NK-92 (cell line): Measurements from ENCODE around the gene ANKFN1.
"Not testable (repeated sequence)": the region's sequence is repeated elsewhere in the genome, so short reads cannot be mapped to it uniquely, and the experiment has no call there.

Experiments
- DNase-seq: peaks from one replicate; lab custom pipeline; 2025; ENCODE audit not compliant: unreplicated experiment; lab: John Stamatoyannopoulos, UW

Gene ANKFN1

GRCh38 chr17:56274491-56274890 is 121.2 kb downstream of the ANKFN1 start:
- no peak for DNase-seq

DNA sequence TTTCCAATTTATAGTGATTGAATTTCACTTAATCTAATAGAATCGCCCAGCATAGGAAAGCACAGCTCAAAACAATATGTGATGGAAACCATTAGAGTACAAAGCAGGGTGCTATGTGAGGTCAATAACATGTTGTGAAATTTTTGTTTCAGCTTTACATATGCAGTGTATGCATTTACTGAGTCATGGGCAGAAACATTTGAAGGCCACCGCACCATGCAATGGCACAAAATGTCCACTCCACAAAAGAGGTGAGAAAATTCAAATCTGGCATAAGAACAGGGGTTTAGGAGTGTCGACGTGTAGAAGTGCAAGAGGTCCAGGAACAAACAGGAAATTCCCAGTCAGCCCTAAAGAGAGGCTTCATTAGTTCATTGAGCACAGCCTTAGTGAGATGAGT is 131.2 kb downstream of the ANKFN1 start:
- no peak for DNase-seq

DNA sequence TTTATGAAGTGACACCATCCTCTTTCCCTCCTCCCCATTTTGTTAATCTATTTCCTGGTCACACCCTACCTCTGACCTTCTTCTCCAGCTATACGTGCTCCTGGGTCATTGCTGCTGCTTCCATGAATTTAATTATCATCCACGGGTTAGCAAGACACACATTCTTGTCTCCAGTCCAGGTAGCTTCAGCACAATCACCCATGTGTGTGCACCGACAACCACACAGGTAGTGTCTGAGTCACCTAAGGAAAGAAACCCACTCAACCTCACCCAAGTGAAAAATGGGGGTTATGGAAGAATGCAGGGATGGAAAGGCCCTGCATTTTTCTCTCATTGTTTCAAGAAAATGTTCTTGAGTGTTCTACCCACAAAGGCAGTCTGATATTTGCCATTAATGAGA is 135.5 kb downstream of the ANKFN1 start:
- not testable (repeated sequence) for DNase-seq

- DNase-seq: no peak
Measured at GRCh38 chr17:56289321-56289720, 136.0 kb downstream of the ANKFN1 start.

DNA sequence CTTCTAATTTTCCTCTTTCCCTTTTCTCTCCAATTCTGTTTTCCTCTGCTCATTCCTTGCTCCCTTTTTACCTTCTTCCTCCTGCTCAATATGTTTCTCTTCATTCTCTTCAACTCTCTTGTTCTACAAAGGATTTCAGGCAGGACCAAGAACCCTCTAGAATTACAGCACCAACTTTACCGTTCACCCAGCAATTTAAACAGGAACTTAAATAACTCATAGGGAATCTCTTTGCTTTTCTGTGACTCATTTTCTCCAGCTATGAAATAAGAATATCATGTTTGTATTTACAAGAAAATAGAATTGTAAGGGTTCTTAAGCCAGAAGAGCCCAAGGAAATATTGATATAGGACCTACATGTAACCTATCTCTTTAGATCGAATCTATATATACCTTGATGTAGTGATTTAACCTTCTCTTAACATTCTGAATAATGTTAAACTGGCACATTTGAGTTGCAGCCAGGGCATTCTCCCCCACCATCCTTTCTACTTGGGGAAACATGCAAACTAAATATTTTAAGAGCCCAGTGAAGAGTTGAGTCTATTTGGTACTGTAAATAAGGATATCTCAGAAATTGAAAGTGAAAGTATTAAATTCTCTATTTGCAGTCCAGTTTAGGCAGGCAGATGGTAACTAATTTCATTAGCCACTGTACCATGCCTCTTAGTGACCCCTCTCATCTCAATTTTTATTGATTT is 137.0 kb downstream of the ANKFN1 start:
- DNase-seq: no peak

- no peak for DNase-seq
Measured at GRCh38 chr17:56290802-56291118, 137.5 kb downstream of the ANKFN1 start.

DNA sequence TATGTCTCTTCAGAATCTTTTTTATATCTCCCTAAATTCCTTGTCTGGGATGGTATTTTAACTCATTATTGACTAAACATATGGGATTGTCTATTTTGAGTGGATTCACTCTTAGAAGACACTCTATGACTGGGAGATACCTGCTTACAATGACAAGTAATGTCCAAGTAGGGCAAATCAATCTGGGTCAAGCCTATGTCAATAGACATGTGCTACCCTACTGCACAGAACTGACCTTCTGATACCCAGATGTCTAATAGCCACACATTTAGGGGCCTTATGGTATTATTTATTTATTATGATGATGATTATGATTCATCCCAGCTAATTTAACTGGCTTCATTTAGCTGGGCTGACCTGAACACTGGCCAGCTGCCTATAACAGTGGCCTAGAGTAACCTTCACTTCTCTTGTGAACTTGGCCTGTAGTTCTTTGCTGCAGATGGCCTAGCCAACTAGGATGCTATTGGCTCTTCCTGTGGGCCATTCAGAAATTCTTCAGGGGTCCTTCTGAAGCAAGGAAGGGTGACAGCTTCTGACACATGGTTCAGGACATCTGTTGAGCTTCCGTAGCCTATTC is 138.0 kb downstream of the ANKFN1 start:
- no peak for DNase-seq

DNA sequence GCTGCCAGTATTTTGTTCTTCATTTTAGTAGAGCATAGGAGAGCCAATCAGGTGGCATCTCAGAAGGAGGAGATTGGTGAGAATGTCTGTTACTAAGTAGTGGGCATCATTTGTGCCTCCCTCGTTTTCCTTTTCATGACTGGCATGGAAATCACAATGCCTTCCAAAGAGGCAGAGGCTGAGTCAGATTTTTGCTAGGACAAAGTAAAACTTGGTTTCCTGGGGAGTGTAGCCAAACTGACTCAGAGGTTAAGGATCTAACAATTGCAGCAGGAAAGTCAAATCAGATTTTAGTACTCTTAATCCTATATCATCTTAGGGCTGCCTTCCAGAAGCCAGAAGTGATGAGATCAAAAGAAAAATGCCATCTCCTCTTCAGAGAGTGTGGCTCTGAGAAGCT is 138.7 kb downstream of the ANKFN1 start:
- DNase-seq: no peak

DNA sequence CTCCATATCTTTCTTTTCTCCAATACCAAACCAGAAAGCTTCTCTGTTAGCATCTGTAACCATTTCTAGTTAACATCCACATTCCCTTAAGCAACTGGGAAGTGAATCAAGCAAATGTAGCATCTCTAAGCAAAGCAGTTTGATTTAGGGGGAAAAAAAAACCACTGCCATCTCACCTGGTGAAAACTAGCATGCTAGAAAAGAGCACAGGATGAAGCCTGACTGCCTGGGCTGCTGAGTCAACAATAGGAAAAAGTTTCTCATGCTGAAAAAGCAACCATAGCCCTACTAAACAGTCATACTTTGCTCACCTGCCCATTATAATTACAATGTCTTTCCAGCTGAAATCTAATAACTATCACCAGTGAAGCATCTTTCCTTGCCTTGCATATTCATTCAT is 139.3 kb downstream of the ANKFN1 start:
- no peak for DNase-seq

DNA sequence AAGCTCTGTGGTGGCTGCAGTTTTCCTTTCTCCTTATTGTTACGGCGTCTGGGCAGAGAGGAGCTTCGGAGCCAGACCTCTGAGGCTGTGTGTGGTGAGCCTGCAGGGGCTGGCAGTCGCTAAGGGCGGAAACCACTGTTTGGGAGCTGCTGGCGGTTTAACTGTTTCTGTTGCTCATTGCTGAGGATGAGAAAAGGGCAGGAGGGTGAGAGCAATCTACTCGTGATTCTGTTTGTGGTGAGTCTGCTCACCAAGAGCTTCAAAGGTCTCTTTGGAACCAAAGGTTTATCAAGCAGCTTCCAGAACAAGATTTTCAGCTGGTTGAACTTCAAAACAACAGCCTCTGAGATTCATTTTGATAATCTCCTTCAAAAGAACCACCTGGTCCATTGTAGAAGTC is 143.9 kb downstream of the ANKFN1 start:
- DNase-seq: no peak

DNA sequence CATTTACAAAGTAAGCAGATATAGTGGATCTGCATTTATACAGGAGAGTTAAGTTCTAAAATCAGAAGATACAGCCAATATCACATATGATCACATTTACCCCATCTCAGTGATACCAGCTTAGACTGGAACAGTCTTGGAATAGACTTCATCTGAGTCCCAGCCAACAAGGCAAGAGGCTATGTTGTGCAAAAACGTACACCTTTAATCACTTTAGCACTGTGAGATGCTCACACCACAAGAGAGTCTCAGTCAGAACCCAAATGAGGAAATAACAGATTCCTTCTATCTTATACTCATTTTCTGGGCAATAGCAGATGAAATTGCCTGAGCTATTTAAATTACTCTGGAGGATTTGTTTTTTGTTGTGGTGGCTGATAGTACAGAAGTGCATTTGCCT is 145.6 kb downstream of the ANKFN1 start:
- no peak for DNase-seq

DNA sequence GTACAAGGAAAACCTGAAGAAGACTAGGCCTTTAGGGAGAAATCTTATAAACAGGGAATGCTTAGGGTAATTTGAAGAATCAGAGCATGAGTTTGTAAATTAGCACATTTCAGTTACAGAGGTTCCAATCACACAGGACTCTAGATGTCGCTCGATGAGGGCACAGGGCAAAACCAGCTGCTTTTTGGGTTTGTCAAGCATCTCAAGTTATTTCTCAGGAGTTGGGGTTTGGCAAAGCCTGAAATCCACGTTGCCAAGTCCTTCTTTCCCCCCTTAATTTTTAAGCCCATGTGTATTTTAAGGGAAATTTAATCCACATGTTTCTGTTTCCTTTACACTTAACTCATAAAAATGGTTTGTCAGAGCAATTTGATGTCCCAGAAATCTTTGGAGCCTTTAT is 146.9 kb downstream of the ANKFN1 start:
- no peak for DNase-seq

GRCh38 chr17:56305007-56305406 is 151.7 kb downstream of the ANKFN1 start:
- DNase-seq: no peak

DNA sequence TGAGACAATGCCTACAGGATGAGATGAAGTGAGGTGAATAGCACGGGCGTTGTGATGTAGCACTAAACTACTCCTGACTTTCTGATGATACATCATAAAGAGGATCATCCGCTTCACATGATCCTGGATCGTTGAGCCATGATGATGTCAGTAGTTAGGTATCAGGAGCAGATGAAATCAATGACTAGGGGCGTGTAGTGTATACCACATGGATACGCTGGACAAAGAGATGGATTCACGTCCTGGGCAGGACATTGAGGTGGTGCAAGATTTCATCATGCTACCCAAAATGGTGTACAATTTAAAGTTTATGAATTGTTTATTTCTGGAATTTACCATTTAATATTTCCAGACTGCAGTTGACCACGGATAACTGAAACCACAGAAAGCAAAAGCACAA is 156.6 kb downstream of the ANKFN1 start:
- no peak for DNase-seq

GRCh38 chr17:56310782-56311181 is 157.5 kb downstream of the ANKFN1 start:
- no peak for DNase-seq

DNA sequence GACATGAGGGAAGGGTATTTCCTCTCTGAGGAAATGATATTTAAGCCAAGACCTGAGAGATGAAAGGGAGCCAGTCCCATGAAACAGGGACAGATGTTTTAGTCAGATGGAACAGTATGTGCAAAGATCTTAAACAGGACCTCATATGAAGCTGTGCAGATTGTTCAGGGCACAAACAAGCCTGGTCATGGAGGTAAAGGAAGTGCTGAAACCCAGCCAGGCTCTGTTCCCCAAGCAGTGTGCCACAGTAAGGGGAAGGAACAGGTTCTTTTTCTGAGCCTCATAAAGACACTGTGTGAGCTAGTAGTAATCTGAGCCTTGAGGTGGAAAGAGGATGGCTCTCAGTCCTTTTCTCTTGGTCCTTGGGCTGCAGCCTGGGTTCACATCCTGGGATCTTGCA is 159.9 kb downstream of the ANKFN1 start:
- no peak for DNase-seq

GRCh38 chr17:56314026-56314425 is 160.8 kb downstream of the ANKFN1 start:
- no peak for DNase-seq

GRCh38 chr17:56314984-56315602 is 161.8 kb downstream of the ANKFN1 start:
- no peak for DNase-seq

DNA sequence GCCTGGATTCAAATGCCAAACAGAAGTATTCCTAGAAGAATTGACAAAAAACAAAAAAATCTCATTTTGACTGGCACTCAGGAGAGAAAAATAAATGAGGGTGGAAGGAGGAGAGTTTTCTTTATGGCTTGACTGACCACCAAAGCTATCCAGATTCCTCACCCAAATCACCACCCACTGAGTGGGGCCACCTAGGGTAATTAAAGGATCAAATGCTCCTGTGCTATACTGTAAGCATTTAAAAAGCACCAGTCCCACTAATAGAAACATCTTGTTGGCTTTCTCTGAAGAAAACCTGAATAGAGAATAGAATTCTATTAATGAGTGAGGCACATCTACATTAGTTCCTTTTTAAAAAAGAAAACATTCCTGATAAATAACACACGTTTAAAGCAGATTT is 163.3 kb downstream of the ANKFN1 start:
- no peak for DNase-seq

DNA sequence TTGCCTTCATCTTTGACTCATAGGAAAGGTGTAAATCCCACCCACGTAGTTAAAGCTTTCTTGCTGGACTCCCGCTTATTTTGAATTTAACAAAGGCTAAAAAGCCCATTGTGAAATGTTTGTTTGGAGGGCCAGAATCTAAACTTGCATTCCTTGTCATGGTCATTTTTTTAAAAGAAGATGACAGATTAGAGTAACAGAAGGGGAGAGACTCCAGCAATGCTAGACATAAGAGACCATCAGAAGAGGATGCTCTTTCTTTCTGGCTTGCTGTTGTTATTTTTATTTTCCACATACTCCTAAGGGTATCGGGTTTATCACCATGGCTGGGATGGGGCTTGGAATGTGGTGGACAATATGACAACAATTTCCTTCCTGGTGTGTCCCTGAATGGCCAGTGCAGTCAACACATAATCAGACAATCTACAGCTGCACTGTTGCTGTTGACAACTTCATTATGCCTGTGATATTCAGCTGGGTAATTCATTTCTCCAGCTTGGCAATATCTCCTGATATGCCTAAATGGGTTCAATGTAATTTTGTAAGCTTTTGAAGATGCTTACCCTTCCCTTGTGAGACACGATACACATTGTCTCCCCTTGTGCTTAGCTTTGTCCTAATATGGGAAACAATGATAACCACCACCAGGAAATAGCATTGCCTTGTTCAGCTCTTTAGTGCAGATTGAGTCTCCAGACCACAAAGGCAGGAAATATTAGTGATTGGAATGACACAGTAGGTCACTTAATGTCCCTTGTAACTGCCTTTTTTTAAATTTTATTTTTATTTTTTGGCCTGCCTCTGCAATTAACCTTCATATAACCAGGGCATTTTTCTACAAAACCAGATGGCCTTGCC is 164.3 kb downstream of the ANKFN1 start:
- no peak for DNase-seq

- DNase-seq: no peak
Measured at GRCh38 chr17:56319531-56319930, 166.3 kb downstream of the ANKFN1 start.

- DNase-seq: no peak
Measured at GRCh38 chr17:56320443-56320842, 167.2 kb downstream of the ANKFN1 start.
